GM21619 (cell line): ENCODE data around the gene GPC1.

Source experiments
- ATAC-seq: cut with Tn5 transposase; IDR thresholded peaks from one replicate; pipeline ENCODE4 v1.9.1; 2021; ENCODE audit not compliant: unreplicated experiment

The GPC1 gene

DNA sequence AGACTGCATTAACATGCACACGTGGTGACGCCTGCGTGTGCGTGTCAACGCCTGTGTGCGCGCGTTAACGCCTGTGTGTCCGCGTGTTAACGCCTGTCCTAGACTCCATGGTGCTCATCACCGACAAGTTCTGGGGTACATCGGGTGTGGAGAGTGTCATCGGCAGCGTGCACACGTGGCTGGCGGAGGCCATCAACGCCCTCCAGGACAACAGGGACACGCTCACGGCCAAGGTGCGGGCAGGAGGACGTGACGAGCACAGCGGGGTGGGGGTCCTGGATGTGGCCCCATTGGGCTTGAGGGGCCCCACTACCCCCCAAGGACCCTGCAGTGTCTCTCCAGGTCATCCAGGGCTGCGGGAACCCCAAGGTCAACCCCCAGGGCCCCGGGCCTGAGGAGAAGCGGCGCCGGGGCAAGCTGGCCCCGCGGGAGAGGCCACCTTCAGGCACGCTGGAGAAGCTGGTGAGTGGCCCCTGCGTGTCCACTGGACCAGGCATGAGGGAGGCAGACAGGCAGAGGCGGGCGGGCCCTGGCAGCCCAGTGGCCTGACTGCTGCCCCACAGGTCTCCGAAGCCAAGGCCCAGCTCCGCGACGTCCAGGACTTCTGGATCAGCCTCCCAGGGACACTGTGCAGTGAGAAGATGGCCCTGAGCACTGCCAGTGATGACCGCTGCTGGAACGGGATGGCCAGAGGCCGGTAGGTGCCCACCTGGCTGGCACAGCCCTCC, 29.2 kb downstream of the GPC1 start:
- ATAC-seq = no peak

- ATAC-seq = no peak
Measured at GRCh38 chr2:240465268-240465764, 29.9 kb downstream of the GPC1 start.

DNA sequence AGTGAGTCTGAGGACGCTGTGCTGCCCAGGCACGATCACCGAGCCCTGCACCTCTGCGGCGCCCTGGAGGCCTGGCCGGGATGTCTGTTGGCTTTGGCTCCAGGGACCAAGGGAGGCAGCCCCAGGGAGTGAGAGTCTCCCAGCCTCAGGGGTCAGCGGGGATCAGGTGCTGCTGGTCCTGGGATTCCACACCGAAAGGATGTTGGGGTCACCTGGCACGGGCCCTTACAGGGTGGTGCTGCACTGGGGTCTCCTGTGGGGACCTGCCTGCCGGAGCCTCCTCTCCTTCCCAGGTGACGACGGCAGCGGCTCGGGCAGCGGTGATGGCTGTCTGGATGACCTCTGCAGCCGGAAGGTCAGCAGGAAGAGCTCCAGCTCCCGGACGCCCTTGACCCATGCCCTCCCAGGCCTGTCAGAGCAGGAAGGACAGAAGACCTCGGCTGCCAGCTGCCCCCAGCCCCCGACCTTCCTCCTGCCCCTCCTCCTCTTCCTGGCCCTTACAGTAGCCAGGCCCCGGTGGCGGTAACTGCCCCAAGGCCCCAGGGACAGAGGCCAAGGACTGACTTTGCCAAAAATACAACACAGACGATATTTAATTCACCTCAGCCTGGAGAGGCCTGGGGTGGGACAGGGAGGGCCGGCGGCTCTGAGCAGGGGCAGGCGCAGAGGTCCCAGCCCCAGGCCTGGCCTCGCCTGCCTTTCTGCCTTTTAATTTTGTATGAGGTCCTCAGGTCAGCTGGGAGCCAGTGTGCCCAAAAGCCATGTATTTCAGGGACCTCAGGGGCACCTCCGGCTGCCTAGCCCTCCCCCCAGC, 30.5 kb downstream of the GPC1 start:
- ATAC-seq = no peak

GRCh38 chr2:240466579-240467148, 31.2 kb downstream of the GPC1 start:
- no peak for ATAC-seq

- no peak for ATAC-seq
Measured at GRCh38 chr2:240467149-240467642, 31.7 kb downstream of the GPC1 start.

- no peak for ATAC-seq
Measured at GRCh38 chr2:240467659-240468302, 32.3 kb downstream of the GPC1 start.

- ATAC-seq = no peak
Measured at GRCh38 chr2:240468303-240469238, 33.1 kb downstream of the GPC1 start.

GRCh38 chr2:240469239-240469636, 33.8 kb downstream of the GPC1 start:
- ATAC-seq = no peak

DNA sequence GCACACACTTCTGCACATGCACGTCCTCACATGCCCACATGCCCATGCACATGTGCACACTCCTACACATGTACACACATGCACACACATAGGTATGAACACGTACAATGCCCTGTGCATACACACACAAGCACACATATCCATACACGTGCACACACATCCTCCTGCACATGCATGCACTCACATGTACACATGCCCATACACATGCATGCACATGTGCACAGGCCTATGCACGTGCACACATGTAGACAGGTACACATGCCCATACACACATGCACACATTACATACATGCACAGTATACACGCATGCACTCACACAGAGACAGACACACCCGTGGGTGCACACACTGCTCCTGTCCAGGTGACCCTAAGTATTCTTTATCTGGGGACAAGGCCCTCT, 34.3 kb downstream of the GPC1 start:
- no peak for ATAC-seq

GRCh38 chr2:240472078-240472790, 36.8 kb downstream of the GPC1 start:
- ATAC-seq = no peak

DNA sequence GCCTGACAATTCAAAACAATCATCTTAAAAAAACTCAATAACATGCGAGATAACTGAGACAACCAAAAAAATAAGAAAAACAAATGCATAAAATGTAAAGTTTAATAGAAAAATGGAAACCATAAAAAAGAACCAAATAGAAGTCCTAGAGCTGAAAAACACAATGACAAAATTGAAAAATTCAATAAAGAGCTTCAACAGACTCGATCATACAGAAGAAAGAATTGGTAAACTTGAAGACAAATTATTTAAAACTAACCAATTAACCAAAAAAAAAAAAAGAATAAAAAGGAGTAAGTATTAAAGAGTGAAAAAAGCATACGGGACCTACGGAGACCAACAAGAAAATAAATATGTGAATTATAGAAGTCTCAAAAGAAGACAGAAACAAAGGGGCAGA, 37.7 kb downstream of the GPC1 start:
- ATAC-seq = no peak

- no peak for ATAC-seq
Measured at GRCh38 chr2:240477916-240478315, 42.5 kb downstream of the GPC1 start.

DNA sequence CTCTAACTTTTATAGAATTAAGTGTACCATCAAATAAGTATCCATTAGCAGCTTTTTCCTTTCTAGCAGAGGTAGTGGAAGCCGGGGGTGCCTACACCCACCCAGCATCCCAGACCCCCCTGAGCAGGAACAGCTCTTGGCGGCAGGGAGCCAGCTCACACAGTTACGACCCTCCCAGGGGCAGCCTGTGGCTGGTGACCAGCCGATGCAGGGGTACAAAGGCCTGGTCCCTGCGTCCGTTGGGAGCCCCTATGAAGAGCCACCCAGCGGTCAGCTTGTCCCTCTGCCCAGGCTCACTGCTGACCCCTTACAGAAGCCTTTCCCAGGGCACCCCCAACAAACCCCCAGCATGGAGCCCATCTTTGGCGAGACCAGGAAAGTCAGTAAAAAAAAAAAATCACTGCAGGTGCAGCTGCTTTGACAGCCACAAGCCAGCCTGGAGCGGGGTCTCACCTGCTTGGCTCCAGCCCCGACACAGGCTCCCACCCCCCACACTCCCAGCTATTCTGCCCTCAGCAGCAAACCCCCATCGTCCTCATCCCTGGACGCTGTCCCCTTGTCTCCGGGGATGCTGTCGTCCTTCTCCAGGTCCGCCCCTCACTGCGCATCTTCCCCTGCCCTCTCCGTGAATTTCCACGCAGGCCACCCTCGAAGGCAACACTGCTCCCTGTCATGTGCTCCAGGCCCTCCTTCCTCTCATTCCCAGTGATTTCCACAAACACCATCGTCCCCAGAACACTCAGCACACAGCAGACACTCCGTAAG, 43.1 kb downstream of the GPC1 start:
- no peak for ATAC-seq

DNA sequence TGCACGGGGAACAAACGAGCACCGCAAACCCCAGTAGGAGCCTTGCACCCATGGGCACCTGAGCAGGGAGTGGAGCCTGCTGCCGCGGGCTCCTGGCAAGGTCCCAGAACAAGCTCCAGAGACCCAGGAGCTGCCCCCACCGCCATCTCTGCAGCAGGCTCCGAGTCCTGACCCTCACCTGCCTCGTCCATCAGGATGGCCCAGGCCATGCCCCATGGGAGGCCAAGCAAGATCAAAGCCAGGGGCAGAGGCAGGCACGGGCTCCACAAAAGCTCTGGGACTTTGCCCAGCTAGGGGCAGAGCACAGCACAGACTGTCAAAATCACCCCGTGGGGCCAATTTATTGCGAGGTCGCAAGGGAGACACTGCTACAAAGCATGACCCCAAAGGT, 43.6 kb downstream of the GPC1 start:
- ATAC-seq = no peak

DNA sequence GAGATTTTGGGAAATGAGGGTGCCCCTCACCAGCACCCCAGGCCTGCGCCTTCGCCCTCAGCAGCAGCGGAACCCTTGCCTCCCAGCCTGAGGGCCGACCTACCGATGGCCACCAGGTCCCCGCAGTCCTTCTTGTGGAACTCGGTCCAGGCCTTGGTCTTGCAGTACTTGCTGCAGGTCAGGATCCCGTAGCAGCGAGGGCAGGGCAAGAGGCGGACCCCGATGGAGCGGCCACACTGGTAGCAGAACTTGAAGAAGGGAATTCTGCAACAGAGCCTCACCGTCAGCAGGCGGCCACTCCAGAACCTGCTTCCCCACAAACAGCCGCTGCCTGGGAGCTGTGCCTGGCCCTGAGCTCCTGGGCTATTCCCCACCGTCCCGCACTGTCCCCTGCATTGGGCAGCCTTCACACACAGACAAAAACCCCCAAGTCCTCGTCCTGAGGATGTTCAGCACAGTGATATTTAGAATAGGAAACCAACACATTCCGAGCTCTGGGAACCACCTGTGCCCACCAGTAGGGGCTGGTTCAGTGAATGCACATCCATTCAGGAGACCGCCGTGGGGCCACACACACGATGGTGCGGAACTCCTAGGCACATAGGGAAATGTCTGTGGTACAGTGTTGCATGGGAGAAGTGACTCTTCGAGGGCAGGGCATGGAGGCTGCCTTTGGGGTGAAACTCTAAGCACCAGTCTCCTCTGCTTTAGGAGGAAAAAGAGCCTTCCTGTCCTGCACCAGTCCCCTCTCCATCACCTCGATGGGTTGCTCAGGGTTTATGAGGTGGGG, 45.6 kb downstream of the GPC1 start:
- no peak for ATAC-seq

GRCh38 chr2:240481720-240482119, 46.3 kb downstream of the GPC1 start:
- ATAC-seq = no peak

- no peak for ATAC-seq
Measured at GRCh38 chr2:240482141-240482540, 46.7 kb downstream of the GPC1 start.

DNA sequence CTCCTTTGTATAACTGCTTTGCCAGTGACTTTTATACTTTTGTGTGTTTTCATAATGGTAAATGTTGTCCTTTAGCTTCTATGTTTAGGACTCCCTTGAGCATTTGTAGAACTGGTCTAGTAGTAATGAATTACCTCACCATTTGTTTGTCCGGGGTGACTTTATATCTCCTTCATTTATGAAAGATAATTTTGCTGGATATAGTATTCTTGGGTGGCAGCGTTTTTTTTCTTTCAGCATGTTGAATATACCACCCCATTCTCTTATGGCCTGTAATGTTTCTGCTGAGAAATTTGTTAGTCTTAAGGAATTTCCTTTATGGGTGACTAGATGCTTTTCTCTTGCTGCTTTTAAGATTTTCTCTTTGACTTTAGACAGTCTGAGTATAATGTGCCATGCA, 56.0 kb downstream of the GPC1 start:
- no peak for ATAC-seq
